H1 (cell line): ENCODE results near the gene NIPSNAP2. TPM values are rescaled to one million over a fixed set of nuclear protein-coding genes. Genes with fewer than 3 reads are reported as not detected.
"Not testable (repeated sequence)": the region's sequence is repeated elsewhere in the genome, so short reads cannot be mapped to it uniquely, and the experiment has no call there.

Experiments used
- CTCF ChIA-PET: fragments of 300-600 bp; sonication (Branson Sonifier 250); formaldehyde crosslinking; loops from one replicate; lab custom pipeline; 2021; ENCODE audit not compliant: partially characterized antibody; lab: Charles Lee
- POLR2A ChIA-PET: fragments of 300-600 bp; sonication (Branson Sonifier 250); formaldehyde crosslinking; loops from one replicate; lab custom pipeline; 2021; ENCODE audit warnings: inconsistent platforms; ENCODE audit not compliant: partially characterized antibody; lab: Charles Lee
- DNase-seq, 2 experiments: peaks; one replicate each; pipeline versions ENCODE4 v3.0.0 to v3.0.0-alpha.2; 2010 to 2022; ENCODE audit warnings: low spot score in 2 of 2, low read depth in 1 of 2, mixed read lengths in 1 of 2
- FAIRE-seq: peaks from 2 replicates; lab custom pipeline; 2011; peaks lifted over from hg19 to GRCh38; lab: Jason Lieb, UNC
- H2AFZ ChIP-seq: 2 replicates; pipeline ENCODE4 v1.8.1; 2012; ENCODE audit warnings: low read length, inconsistent platforms
- H2AK5ac ChIP-seq: 2 replicates; pipeline ENCODE4 v1.6.1; 2013; ENCODE audit warnings: low read depth, low read length
- H2BK120ac ChIP-seq: replicated peaks from 2 replicates; pipeline ENCODE3; 2013; ENCODE audit warnings: low read depth, low read length, inconsistent platforms
- H2BK12ac ChIP-seq: 2 replicates; pipeline ENCODE4 v1.6.1; 2013; ENCODE audit warnings: low read depth, low read length
- H2BK15ac ChIP-seq: 2 replicates; pipeline ENCODE4 v1.6.1; 2013; ENCODE audit warnings: low read length
- H2BK20ac ChIP-seq: 2 replicates; pipeline ENCODE4 v1.6.1; 2013; ENCODE audit warnings: low read length
- H2BK5ac ChIP-seq: 2 replicates; pipeline ENCODE4 v1.6.1; 2013; ENCODE audit warnings: low read depth, low read length
- H3K14ac ChIP-seq: 2 replicates; pipeline ENCODE4 v1.6.1; 2013; ENCODE audit warnings: inconsistent platforms; ENCODE audit not compliant: insufficient read length
- H3K18ac ChIP-seq: 2 replicates; pipeline ENCODE4 v1.6.1; 2013; ENCODE audit warnings: low read length; ENCODE audit errors: extremely low read depth
- H3K23ac ChIP-seq: 2 replicates; pipeline ENCODE4 v1.6.1; 2013; ENCODE audit warnings: inconsistent platforms; ENCODE audit not compliant: insufficient read length
- H3K23me2 ChIP-seq: 2 replicates; pipeline ENCODE4 v1.6.1; 2013; ENCODE audit warnings: low read depth, low read length
- H3K27ac ChIP-seq: 2 replicates; pipeline ENCODE4 v1.6.1; 2011; ENCODE audit warnings: low read depth, low read length, inconsistent platforms
- H3K27me3 ChIP-seq, 4 experiments: replicated peaks in 1 of 4; 1 replicate in 1 of 4; 2 replicates in 3 of 4; pipeline versions ENCODE4 v1.6.1 to v1.8.1; 2011 to 2013; ENCODE audit warnings: low read length in 3 of 4, mild to moderate bottlenecking in 3 of 4, inconsistent platforms in 2 of 4, mixed read lengths in 2 of 4, moderate library complexity in 1 of 4; ENCODE audit not compliant: control insufficient read depth in 3 of 4, insufficient read depth in 3 of 4; ENCODE audit errors: extremely low read depth in 1 of 4
- H3K36me3 ChIP-seq, 4 experiments: 2 replicates each; pipeline versions ENCODE4 v1.6.1 to v1.8.1; 2011 to 2013; ENCODE audit warnings: mild to moderate bottlenecking in 4 of 4, low read length in 3 of 4, moderate library complexity in 2 of 4, control low read depth in 1 of 4, inconsistent platforms in 1 of 4; ENCODE audit not compliant: insufficient read depth in 4 of 4, control insufficient read depth in 2 of 4
- H3K4ac ChIP-seq: replicated peaks from 2 replicates; pipeline ENCODE3; 2013; ENCODE audit warnings: low read length, low read depth, mixed read lengths, inconsistent platforms; ENCODE audit not compliant: insufficient read length
- H3K4me1 ChIP-seq, 4 experiments: replicated peaks in 1 of 4; 1 replicate in 1 of 4; 2 replicates in 3 of 4; pipeline versions ENCODE4 v1.6.1 to v1.8.1; 2011 to 2013; ENCODE audit warnings: low read length in 3 of 4, inconsistent platforms in 2 of 4, mixed read lengths in 1 of 4; ENCODE audit not compliant: insufficient read depth in 4 of 4, control insufficient read depth in 3 of 4
- H3K4me2 ChIP-seq, 2 experiments: 2 replicates each; pipeline versions ENCODE4 v1.6.1 to v1.8.1; 2011 to 2013; ENCODE audit warnings: low read depth in 2 of 2, low read length in 2 of 2, control low read depth in 1 of 2, inconsistent platforms in 1 of 2, mild to moderate bottlenecking in 1 of 2; ENCODE audit not compliant: insufficient read depth in 1 of 2
- H3K4me3 ChIP-seq, 4 experiments: fragments of 200-600, 300-600 bp in 1 of 4; sonication (generic), shearing (Covaris generic), sonication (Bioruptor Twin) in 1 of 4; 2 replicates each; pipeline versions ENCODE4 v1.5.1 to v1.8.1; 2011 to 2016; ENCODE audit warnings: low read length in 4 of 4, low read depth in 3 of 4, control low read depth in 2 of 4, inconsistent platforms in 2 of 4, mild to moderate bottlenecking in 2 of 4, mixed read lengths in 1 of 4, moderate library complexity in 1 of 4; ENCODE audit not compliant: insufficient read depth in 2 of 4; ENCODE audit errors: extremely low read depth in 1 of 4
- H3K56ac ChIP-seq: replicated peaks from 2 replicates; pipeline ENCODE3; 2013; ENCODE audit warnings: low read depth, mild to moderate bottlenecking, mixed read lengths, low read length, inconsistent platforms; ENCODE audit not compliant: insufficient read length
- H3K79me1 ChIP-seq: 2 replicates; pipeline ENCODE4 v1.6.1; 2013; ENCODE audit warnings: low read depth, low read length, control low read depth
- H3K79me2 ChIP-seq, 2 experiments: 2 replicates each; pipeline versions ENCODE4 v1.6.1 to v1.8.1; 2012 to 2013; ENCODE audit warnings: low read length in 2 of 2, mild to moderate bottlenecking in 2 of 2, inconsistent platforms in 1 of 2; ENCODE audit not compliant: insufficient read depth in 2 of 2, control insufficient read depth in 1 of 2
- H3K9ac ChIP-seq, 4 experiments: replicated peaks in 1 of 4; 1 replicate in 1 of 4; 2 replicates in 3 of 4; pipeline versions ENCODE4 v1.6.1 to v1.8.1; 2011 to 2013; ENCODE audit warnings: low read depth in 3 of 4, low read length in 3 of 4, control low read depth in 2 of 4, mild to moderate bottlenecking in 2 of 4, moderate library complexity in 2 of 4, inconsistent platforms in 1 of 4; ENCODE audit errors: extremely low read depth in 1 of 4
- H3K9me3 ChIP-seq, 2 experiments: 2 replicates each; pipeline versions ENCODE4 v1.6.1 to v1.8.1; 2012 to 2013; ENCODE audit warnings: mild to moderate bottlenecking in 2 of 2, moderate library complexity in 2 of 2, control low read depth in 1 of 2, inconsistent platforms in 1 of 2, low read depth in 1 of 2, low read length in 1 of 2, mixed read lengths in 1 of 2; ENCODE audit not compliant: insufficient read depth in 2 of 2
- H4K20me1 ChIP-seq, 2 experiments: replicated peaks in 1 of 2; 2 replicates each; pipeline versions ENCODE3 to v1.8.1; 2011 to 2013; ENCODE audit warnings: inconsistent platforms in 2 of 2, low read length in 2 of 2, mild to moderate bottlenecking in 1 of 2; ENCODE audit not compliant: insufficient read depth in 2 of 2, control insufficient read depth in 1 of 2
- H4K5ac ChIP-seq: 2 replicates; pipeline ENCODE4 v1.6.1; 2013; ENCODE audit warnings: low read length, low read depth, mixed read lengths, inconsistent platforms; ENCODE audit not compliant: insufficient read length
- H4K8ac ChIP-seq: 2 replicates; pipeline ENCODE4 v1.8.0; 2013; ENCODE audit warnings: mild to moderate bottlenecking, moderate library complexity, low read length, inconsistent platforms; ENCODE audit not compliant: insufficient read depth; ENCODE audit errors: extremely low read depth
- H4K91ac ChIP-seq: replicated peaks from 2 replicates; pipeline ENCODE3; 2013; ENCODE audit warnings: low read length, mixed read lengths, inconsistent platforms; ENCODE audit not compliant: insufficient read length
- WGBS, 2 experiments: shearing (Covaris generic) in 1 of 2; methylation state at CpG; one replicate each; pipeline versions ENCODE4 v1.1.6 to v1.1.7; 2013 to 2015; ENCODE audit warnings: low lambda C conversion rate in 2 of 2, mixed read lengths in 2 of 2, inconsistent platforms in 1 of 2, low coverage in 1 of 2, missing lambda C conversion rate in 1 of 2; ENCODE audit not compliant: insufficient replicate concordance in 2 of 2, insufficient coverage in 1 of 2, insufficient read length in 1 of 2; ENCODE audit errors: extremely low coverage in 1 of 2, missing lambda C conversion rate in 1 of 2; 5-methylcytosine and 5-hydroxymethylcytosine counted together
- polyA plus RNA-seq, 7 experiments: library from polyadenylated mRNA; depleted of rRNA in 3 of 7; stranded (reverse) in 5 of 7; unstranded in 2 of 7; fragments of >200 nt in 5 of 7; fragments of 200-250 nt in 2 of 7; gene quantifications; 1 replicate in 5 of 7; 2 replicates in 1 of 7; 4 replicates in 1 of 7; pipeline versions ENCODE4 v1.2.1 to v1.2.3, GENCODE V29; 2011 to 2013; ENCODE audit warnings: missing spikeins in 2 of 7, mixed read lengths in 2 of 7
- total RNA-seq: library from RNA; stranded (reverse); fragmentation: NEBNext Ultra II Directional; extraction: Animal tissue kit (Norgen Biotek cat#: 25700); gene quantifications from 2 replicates; pipeline ENCODE4 v1.2.1, GENCODE V29; 2021

Gene NIPSNAP2
- total and polyA plus RNA-seq, 2 of the 8 experiments (the other 6 are each of a cell fraction or from before 2014, with no cell fraction given), result 31.1 to 45.2 TPM

- H3K23ac ChIP-seq, H3K23me2 ChIP-seq, H3K9me3 ChIP-seq, H3K4me3 ChIP-seq, H2BK12ac ChIP-seq, H4K5ac ChIP-seq, H3K18ac ChIP-seq, H3K27ac ChIP-seq, H3K4ac ChIP-seq, H3K79me1 ChIP-seq, H3K4me2 ChIP-seq, H2BK120ac ChIP-seq, H3K27me3 ChIP-seq, H3K9ac ChIP-seq, DNase-seq, FAIRE-seq, H2BK5ac ChIP-seq, H2AK5ac ChIP-seq, H3K14ac ChIP-seq, H2AFZ ChIP-seq, H4K20me1 ChIP-seq, H4K8ac ChIP-seq, H3K36me3 ChIP-seq, H2BK20ac ChIP-seq, H3K4me1 ChIP-seq, H3K56ac ChIP-seq, H2BK15ac ChIP-seq, H4K91ac ChIP-seq: not testable (repeated sequence)
- CTCF ChIA-PET, result interaction anchor here (1.2 kb wide), 1 partner anchor 12 kb away, joined by 4 read pairs; no protein-coding TSS in a partner anchor
- H3K79me2 ChIP-seq, result peaks cover 0 to 15% of the 10 kb centered on the region in 2 experiments; a peak in 2 of 4 replicates
- WGBS, 2 experiments, result 84% methylated on average over 2 of the region's 2 CpGs; no CpG with 5 or more reads in 1 of the 2 experiments
- POLR2A ChIA-PET, result interaction anchor here (0.7 to 44.4 kb wide), 3 partner anchors 12 to 22 kb away, joined by 4 to 869 read pairs (median 5); partner anchors contain the start of gene SUMF2
Observed at GRCh38 chr7:56045758-56046157, 81.4 kb downstream of the NIPSNAP2 start.
